Measurements from ENCODE around the gene ADD1.
A peak's percentile ranks its signal among the peaks of the same experiment; 100 is the strongest.

GRCh38 chr4:2858451-2859217 is 15.0 kb downstream of the ADD1 start:
- TF ChIP-seq YY1 (IDR thresholded peaks at IDR 0.05) (peak; percentile 51), TAF1 (conservative IDR thresholded peaks at IDR 0.05) (no peak), REST (IDR thresholded peaks at IDR 0.05) (peak; percentile 66), JUND (IDR thresholded peaks at IDR 0.05) (peak in 1 of 2 donors; percentile 46), HNF4A (conservative IDR thresholded peaks at IDR 0.05) (peak; percentile 66 to 71), EGR1 (IDR thresholded peaks at IDR 0.05; ENCODE audit: low read depth in 2 of 2) (peak in 1 of 2 donors; percentile 58), MAX (IDR thresholded peaks at IDR 0.05) (peak; percentile 75)
- TF ChIP-seq, protein P1, sequence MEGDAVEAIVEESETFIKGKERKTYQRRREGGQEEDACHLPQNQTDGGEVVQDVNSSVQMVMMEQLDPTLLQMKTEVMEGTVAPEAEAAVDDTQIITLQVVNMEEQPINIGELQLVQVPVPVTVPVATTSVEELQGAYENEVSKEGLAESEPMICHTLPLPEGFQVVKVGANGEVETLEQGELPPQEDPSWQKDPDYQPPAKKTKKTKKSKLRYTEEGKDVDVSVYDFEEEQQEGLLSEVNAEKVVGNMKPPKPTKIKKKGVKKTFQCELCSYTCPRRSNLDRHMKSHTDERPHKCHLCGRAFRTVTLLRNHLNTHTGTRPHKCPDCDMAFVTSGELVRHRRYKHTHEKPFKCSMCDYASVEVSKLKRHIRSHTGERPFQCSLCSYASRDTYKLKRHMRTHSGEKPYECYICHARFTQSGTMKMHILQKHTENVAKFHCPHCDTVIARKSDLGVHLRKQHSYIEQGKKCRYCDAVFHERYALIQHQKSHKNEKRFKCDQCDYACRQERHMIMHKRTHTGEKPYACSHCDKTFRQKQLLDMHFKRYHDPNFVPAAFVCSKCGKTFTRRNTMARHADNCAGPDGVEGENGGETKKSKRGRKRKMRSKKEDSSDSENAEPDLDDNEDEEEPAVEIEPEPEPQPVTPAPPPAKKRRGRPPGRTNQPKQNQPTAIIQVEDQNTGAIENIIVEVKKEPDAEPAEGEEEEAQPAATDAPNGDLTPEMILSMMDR (IDR thresholded peaks at IDR 0.05; ENCODE audit: low read depth, low read length, missing input control), result no peak
